Heart left ventricle (tissue), 16 donors: ENCODE measurements around the gene KCNJ16. TPM values are rescaled to one million over a fixed set of nuclear protein-coding genes. Genes with fewer than 3 reads are reported as not detected.

ENCODE experiments used
- ATAC-seq, 4 donors: fragments of 200-7000 bp; cut with Tn5 transposase; one replicate each; pipeline ENCODE4 v1.9.1; 2020 to 2022; ENCODE audit warnings: moderate library complexity in 4 of 4, mild to moderate bottlenecking in 3 of 4, moderate number of reproducible peaks in 1 of 4
- DNase-seq, 5 donors: peaks; one replicate each; pipeline ENCODE4 v3.0.0-alpha.2; 2020
- H3K27ac ChIP-seq, 12 donors: fragments of 200-600 bp; sonication (generic) in 4 of 12; one replicate each; pipeline versions ENCODE4 v1.5.0 to v1.8.0; 2016 to 2022; ENCODE audit warnings: mild to moderate bottlenecking in 2 of 12
- H3K27me3 ChIP-seq, 9 donors: fragments of 200-600 bp; sonication (generic) in 2 of 9; one replicate each; pipeline versions ENCODE4 v1.5.1 to v1.8.0; 2016 to 2022; ENCODE audit warnings: mild to moderate bottlenecking in 3 of 9
- H3K36me3 ChIP-seq, 9 donors: fragments of 200-600 bp; sonication (generic) in 2 of 9; one replicate each; pipeline versions ENCODE4 v1.5.0 to v1.8.0; 2018 to 2022; ENCODE audit warnings: mild to moderate bottlenecking in 2 of 9
- H3K4me1 ChIP-seq, 12 donors: fragments of 200-600 bp; sonication (generic) in 4 of 12; one replicate each; pipeline versions ENCODE4 v1.5.0 to v1.8.0; 2016 to 2022; ENCODE audit warnings: mild to moderate bottlenecking in 3 of 12
- H3K4me3 ChIP-seq, 12 donors: fragments of 200-600 bp; sonication (generic) in 4 of 12; one replicate each; pipeline versions ENCODE4 v1.5.0 to v1.8.0; 2017 to 2022; ENCODE audit warnings: mild to moderate bottlenecking in 9 of 12, moderate library complexity in 4 of 12
- H3K9me3 ChIP-seq, 12 donors: fragments of 200-600 bp; sonication (generic) in 4 of 12; one replicate each; pipeline versions ENCODE4 v1.5.0 to v1.8.0; 2016 to 2022; ENCODE audit warnings: mild to moderate bottlenecking in 1 of 12
- POLR2A ChIP-seq, 2 donors: fragments of 450-650 bp; IDR thresholded peaks; one replicate each; pipeline ENCODE4 v1.6.1; 2017; ENCODE audit warnings: antibody characterized with exemption in 2 of 2, mild to moderate bottlenecking in 2 of 2, moderate library complexity in 2 of 2
- WGBS, 4 donors: extraction: QIAGEN DNeasy Blood & Tissue Kit in 2 of 4; methylation state at CpG; one replicate each; pipeline versions ENCODE4 v1.1.5 to v1.1.7; 2013 to 2018; 5-methylcytosine and 5-hydroxymethylcytosine counted together
- intact Hi-C, 10 donors: fragments of 100-400 bp; cut with DNase I; formaldehyde crosslinking; loops; one replicate each; pipeline versions ENCODE4 v1.11.1 to v1.14.2; 2022
- polyA plus RNA-seq, 2 donors: library from polyadenylated mRNA; stranded (reverse); fragments of 200-250 nt; gene quantifications; one replicate each; pipeline ENCODE4 v1.2.3, GENCODE V29; 2013
- total RNA-seq, 9 donors: library from RNA; depleted of rRNA in 2 of 9; stranded (reverse); fragments of >200 nt in 2 of 9; fragmentation: NEBNext Ultra II Directional in 3 of 9; extraction: Animal tissue kit (Norgen Biotek cat#: 25700) in 3 of 9; gene quantifications; one replicate each; pipeline versions ENCODE4 v1.1.0 to v1.2.4, GENCODE V29; 2016 to 2023
- TF ChIP-seq, protein P1 (sequence below), 12 donors: fragments of 200-600 bp; sonication (generic) in 4 of 12; IDR thresholded peaks; one replicate each; pipeline versions ENCODE4 v1.5.0 to v1.8.0; 2018 to 2022; ENCODE audit warnings: antibody characterized with exemption in 12 of 12, mild to moderate bottlenecking in 5 of 12
- donor health status: ischemic (EF 13 %, LVEDD 7.1; RV severe dilation, severe dysfunction).
- donor health status: healthy with polysubstance abuse.
- donor health status: DM: no; HTN: yes; CAD: no.
- donor health status: DM: no; HTN: no; CAD: no.
- donor health status: ischemic (EF 25% LVEDD 6.9; RV normal size, moderate dysfunction).
- donor health status: ischemic (EF 25% LVEDD 5.7; RV mildly dilated, moderate dysfunction).
- donor health status: healthy.
- donor health status: DM: yes; HTN: yes; CAD: no.
- donor health status: ischemic (EF 35%, LVEDD 5.7; RV mildly dilated, moderate dysfunction).
- donor health status: nonischemic (EF 11% LVEDD 7.7; RV severe dilation, severe dysfunction).
- donor health status: DM: yes; HTN: yes; CAD: no.
- donor health status: PGD.
- donor health status: ischemic (EF 29% LVEDD 5.4; RV normal size, mild dysfunction).
- donor health status: nonischemic (EF 23%, LVEDD 6.1; RV moderate dilation, normal function).

Gene KCNJ16
- total and polyA plus RNA-seq, 11 donors, result 0.04 to 0.34 TPM; not detected in 9

DNA sequence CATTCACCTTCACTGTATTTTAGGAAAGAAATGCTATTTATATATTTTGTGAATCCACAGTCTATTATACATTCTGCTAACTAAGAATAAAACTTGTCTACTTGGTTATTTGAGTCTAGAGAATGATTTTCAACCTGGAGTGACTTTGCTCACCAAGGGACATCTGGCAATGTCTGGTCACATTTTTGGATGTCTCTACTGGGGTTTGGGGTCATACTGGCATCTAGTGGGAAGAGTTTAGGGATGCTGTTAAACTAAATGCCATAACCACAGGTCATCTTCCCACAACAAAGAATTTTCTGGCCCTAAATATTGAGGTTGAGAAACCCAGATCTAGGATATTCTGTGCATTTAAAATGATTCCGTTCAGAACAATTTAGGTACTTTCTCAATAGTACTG is 26.0 kb downstream of the KCNJ16 start:
- H3K27ac ChIP-seq, result no peak overlapping the region
- TF ChIP-seq, protein P1, sequence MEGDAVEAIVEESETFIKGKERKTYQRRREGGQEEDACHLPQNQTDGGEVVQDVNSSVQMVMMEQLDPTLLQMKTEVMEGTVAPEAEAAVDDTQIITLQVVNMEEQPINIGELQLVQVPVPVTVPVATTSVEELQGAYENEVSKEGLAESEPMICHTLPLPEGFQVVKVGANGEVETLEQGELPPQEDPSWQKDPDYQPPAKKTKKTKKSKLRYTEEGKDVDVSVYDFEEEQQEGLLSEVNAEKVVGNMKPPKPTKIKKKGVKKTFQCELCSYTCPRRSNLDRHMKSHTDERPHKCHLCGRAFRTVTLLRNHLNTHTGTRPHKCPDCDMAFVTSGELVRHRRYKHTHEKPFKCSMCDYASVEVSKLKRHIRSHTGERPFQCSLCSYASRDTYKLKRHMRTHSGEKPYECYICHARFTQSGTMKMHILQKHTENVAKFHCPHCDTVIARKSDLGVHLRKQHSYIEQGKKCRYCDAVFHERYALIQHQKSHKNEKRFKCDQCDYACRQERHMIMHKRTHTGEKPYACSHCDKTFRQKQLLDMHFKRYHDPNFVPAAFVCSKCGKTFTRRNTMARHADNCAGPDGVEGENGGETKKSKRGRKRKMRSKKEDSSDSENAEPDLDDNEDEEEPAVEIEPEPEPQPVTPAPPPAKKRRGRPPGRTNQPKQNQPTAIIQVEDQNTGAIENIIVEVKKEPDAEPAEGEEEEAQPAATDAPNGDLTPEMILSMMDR (IDR thresholded peaks at IDR 0.05), result peak in 4 of 12 donors; percentile 10 to 31 (median 12)
- no peak for TF ChIP-seq POLR2A (IDR thresholded peaks at IDR 0.05)
- DNase-seq, result no peak
- no peak overlapping the region for H3K4me3 ChIP-seq
- no peaks in the 10 kb centered on the region for H3K27me3 ChIP-seq
- no peaks in the 10 kb centered on the region for H3K9me3 ChIP-seq
- H3K4me1 ChIP-seq, result peaks cover 0 to 16% (median 0%) of the 10 kb centered on the region in 12 donors
- WGBS, 4 donors, result 91 to 98% (median 95%) methylated on average over 1 of the region's 1 CpG
- no peaks in the 10 kb centered on the region for H3K36me3 ChIP-seq
- no peak for ATAC-seq
- intact Hi-C loops, result no loop called here

DNA sequence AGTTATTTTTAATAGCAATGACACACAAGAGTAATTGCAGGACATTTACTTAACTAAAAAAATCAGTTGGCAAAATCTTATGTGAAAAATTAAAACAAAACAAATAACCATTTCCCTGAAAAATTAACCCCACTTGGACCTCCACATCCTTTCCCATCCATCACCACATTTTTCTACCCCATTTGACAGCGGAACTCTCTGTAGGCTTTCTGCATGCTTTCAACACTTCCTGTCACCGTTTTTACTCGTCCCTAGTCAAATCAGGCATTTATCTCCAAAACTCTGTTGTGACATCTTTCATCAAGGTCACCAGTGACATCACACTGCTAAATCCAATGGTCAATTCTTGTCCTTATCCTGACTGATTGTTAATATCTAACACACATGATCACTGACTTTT is 27.5 kb downstream of the KCNJ16 start:
- Histone ChIP-seq H3K27me3 (no peaks in the 10 kb centered on the region), H3K9me3 (no peaks in the 10 kb centered on the region), H3K4me3 (no peak overlapping the region), H3K27ac (no peak overlapping the region), H3K36me3 (no peaks in the 10 kb centered on the region), H3K4me1 (peaks cover 0 to 16% (median 0%) of the 10 kb centered on the region in 12 donors)
- TF ChIP-seq, protein P1 (IDR thresholded peaks at IDR 0.05), result no peak
- TF ChIP-seq POLR2A (IDR thresholded peaks at IDR 0.05), result no peak
- intact Hi-C loops, result no loop called here
- DNase-seq (no peak), ATAC-seq (no peak)
- 58 to 74% (median 69%) methylated on average over 3 of the region's 3 CpGs for WGBS, 4 donors

DNA sequence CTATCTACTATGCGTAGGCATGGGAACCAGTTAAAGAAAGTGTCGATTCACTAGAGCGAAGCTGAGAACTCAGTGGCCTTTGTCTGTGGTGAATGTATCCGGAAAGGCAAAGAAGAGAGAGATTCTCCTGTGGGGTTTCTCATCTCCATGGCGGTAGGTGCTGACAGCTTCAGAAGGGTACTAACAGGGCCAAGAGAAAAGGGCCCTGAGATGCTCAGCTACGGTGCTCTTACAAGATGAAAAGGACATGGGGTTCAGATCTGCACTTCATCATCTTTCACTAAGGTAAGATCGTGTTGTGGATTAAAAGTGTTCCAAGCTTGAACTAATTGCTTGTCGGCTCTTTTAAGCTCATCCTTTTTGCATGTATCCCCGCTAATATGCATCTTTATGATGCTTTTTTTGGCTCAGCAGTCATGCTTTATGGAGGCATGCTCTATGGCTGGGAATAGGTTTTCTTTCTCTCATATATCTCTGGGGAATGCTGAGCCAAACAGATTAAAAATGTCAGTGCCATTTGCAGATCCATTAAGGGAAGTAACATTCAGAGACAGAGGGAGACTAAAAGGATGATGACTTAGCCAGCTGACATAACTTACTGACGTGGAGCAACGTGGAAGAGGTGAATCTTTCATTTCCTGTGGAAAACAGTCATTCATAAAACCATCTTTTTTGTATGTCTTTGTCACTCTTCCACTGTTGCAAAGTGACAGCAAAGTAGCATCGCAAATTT is 29.9 kb downstream of the KCNJ16 start:
- intact Hi-C loops, result no loop called here
- H3K36me3 ChIP-seq, result no peaks in the 10 kb centered on the region
- no peak for ATAC-seq
- TF ChIP-seq POLR2A (IDR thresholded peaks at IDR 0.05), result no peak
- TF ChIP-seq, protein P1 (IDR thresholded peaks at IDR 0.05), result no peak
- DNase-seq, result no peak
- H3K4me3 ChIP-seq, result no peak overlapping the region
- WGBS, 4 donors, result 60 to 65% (median 64%) methylated on average over 12 of the region's 12 CpGs
- no peak overlapping the region for H3K27ac ChIP-seq
- H3K4me1 ChIP-seq, result peaks cover 0 to 17% (median 6%) of the 10 kb centered on the region in 12 donors
- H3K9me3 ChIP-seq, result no peaks in the 10 kb centered on the region
- H3K27me3 ChIP-seq, result no peaks in the 10 kb centered on the region

DNA sequence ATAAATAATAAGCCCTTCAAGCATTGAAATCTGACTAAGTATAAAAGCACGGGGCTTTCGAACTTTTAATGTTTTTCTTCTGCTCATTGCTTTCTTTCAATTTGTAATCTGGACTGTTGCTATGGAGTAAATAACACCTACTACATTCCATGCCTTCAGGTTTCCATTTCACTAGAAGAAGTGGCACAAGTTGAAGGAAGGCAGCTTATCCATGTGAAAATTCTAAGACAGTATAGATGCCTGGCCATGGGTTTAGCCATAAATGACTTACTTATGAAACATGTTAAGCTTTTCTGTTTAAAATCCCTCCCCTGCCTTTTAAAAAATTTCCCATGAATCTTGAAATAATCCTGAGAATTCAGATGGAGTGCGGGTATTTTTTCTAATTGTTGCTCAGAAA is 30.6 kb downstream of the KCNJ16 start:
- H3K36me3 ChIP-seq, result no peaks in the 10 kb centered on the region
- 92 to 96% (median 95%) methylated on average over 3 of the region's 3 CpGs for WGBS, 4 donors
- no peaks in the 10 kb centered on the region for H3K9me3 ChIP-seq
- ATAC-seq, result no peak
- DNase-seq, result no peak
- H3K4me3 ChIP-seq, result no peak overlapping the region
- TF ChIP-seq, protein P1 (IDR thresholded peaks at IDR 0.05), result no peak
- no peak for TF ChIP-seq POLR2A (IDR thresholded peaks at IDR 0.05)
- H3K27ac ChIP-seq, result no peak overlapping the region
- intact Hi-C loops, result no loop called here
- no peaks in the 10 kb centered on the region for H3K27me3 ChIP-seq
- peaks cover 0 to 21% (median 8%) of the 10 kb centered on the region in 12 donors for H3K4me1 ChIP-seq
